Adrenal gland (tissue), 12 donors: ENCODE data around the gene ELMOD3. TPM values are rescaled to one million over a fixed set of nuclear protein-coding genes. Genes with fewer than 3 reads are reported as not detected.

Experiments
- DNase-seq, 7 donors: peaks; one replicate each; pipeline ENCODE4 v3.0.0-alpha.2; 2019 to 2020
- H3K27ac ChIP-seq, 5 donors: fragments of 200-600 bp; sonication (generic) in 4 of 5; 1 replicate in 3 of 5; 2 replicates in 2 of 5; pipeline versions ENCODE4 v1.5.1 to v1.8.0; 2016 to 2020; ENCODE audit warnings: mild to moderate bottlenecking in 1 of 5
- H3K27me3 ChIP-seq: fragments of 200-600 bp; 2 replicates; pipeline ENCODE4 v1.8.0; 2021
- H3K36me3 ChIP-seq, 2 donors: fragments of 200-600 bp; replicated peaks in 1 of 2; 1 replicate in 1 of 2; 2 replicates in 1 of 2; pipeline versions ENCODE4 v1.5.1 to v1.8.0; 2018 to 2022
- H3K4me1 ChIP-seq, 2 donors: fragments of 200-600 bp; replicated peaks in 1 of 2; 1 replicate in 1 of 2; 2 replicates in 1 of 2; pipeline versions ENCODE4 v1.5.1 to v1.8.0; 2018 to 2021
- H3K4me3 ChIP-seq, 4 donors: fragments of 200-600 bp; sonication (generic) in 3 of 4; one replicate each; pipeline ENCODE4 v1.5.1; 2016 to 2018
- H3K9me3 ChIP-seq, 3 donors: fragments of 200-600 bp; sonication (generic) in 1 of 3; replicated peaks in 1 of 3; 1 replicate in 2 of 3; 2 replicates in 1 of 3; pipeline versions ENCODE4 v1.5.1 to v1.8.0; 2016 to 2021
- POLR2A ChIP-seq, 2 donors: fragments of 450-650 bp; IDR thresholded peaks; one replicate each; pipeline ENCODE4 v1.6.1; 2017; ENCODE audit warnings: antibody characterized with exemption in 2 of 2, mild to moderate bottlenecking in 2 of 2, moderate library complexity in 1 of 2
- WGBS, 4 donors: extraction: QIAGEN DNeasy Blood & Tissue Kit in 2 of 4; methylation state at CpG; one replicate each; pipeline versions ENCODE4 v1.1.5 to v1.1.7; 2013 to 2017; 5-methylcytosine and 5-hydroxymethylcytosine counted together
- intact Hi-C, 2 donors: fragments of 100-400 bp; cut with DNase I; formaldehyde crosslinking; loops; one replicate each; pipeline versions ENCODE4 v1.14.1 to v1.15.0; 2022 to 2023
- polyA plus RNA-seq, 3 donors: library from polyadenylated mRNA; stranded (reverse); fragments of 200-250 nt in 2 of 3; fragments of 350-450 nt in 1 of 3; fragmentation: Illumina TruSeq in 1 of 3; extraction: RNeasy Lipid Tissue Mini Kit (QIAGEN cat#74804) in 1 of 3; gene quantifications; one replicate each; pipeline ENCODE4 v1.2.3, GENCODE V29; 2013 to 2014
- total RNA-seq, 9 donors: library from RNA; depleted of rRNA in 4 of 9; stranded (reverse); fragments of >200 nt in 4 of 9; fragments of 120-200 nt in 1 of 9; fragmentation: NEBNext Ultra II Directional in 1 of 9; extraction: Animal tissue kit (Norgen Biotek cat#: 25700) in 1 of 9; gene quantifications; one replicate each; pipeline versions ENCODE4 v1.1.0 to v1.2.4, GENCODE V29; 2013 to 2023
- TF ChIP-seq, protein P1 (sequence below), 6 experiments: fragments of 450-650 bp in 4 of 6; fragments of 200-600 bp in 2 of 6; sonication (generic) in 1 of 6; IDR thresholded peaks; 1 replicate in 5 of 6; 2 replicates in 1 of 6; pipeline versions ENCODE4 v1.5.1 to v1.8.0; 2016 to 2021; ENCODE audit warnings: antibody characterized with exemption in 6 of 6, mild to moderate bottlenecking in 2 of 6, moderate library complexity in 1 of 6
- donor health status: healthy with polysubstance abuse.
- donor health status: Bipolar disorder and iron deficiency.
- donor health status: DM: yes; HTN: yes; CAD: no.
- donor health status: DM: no; HTN: no; CAD: no.
- donor health status: DM: no; HTN: no; CAD: no.
- donor health status: DM: yes; HTN: yes; CAD: no.

ELMOD3 gene
- total and polyA plus RNA-seq, 12 donors, result 12.3 to 69.0 (median 27.3) TPM

DNA sequence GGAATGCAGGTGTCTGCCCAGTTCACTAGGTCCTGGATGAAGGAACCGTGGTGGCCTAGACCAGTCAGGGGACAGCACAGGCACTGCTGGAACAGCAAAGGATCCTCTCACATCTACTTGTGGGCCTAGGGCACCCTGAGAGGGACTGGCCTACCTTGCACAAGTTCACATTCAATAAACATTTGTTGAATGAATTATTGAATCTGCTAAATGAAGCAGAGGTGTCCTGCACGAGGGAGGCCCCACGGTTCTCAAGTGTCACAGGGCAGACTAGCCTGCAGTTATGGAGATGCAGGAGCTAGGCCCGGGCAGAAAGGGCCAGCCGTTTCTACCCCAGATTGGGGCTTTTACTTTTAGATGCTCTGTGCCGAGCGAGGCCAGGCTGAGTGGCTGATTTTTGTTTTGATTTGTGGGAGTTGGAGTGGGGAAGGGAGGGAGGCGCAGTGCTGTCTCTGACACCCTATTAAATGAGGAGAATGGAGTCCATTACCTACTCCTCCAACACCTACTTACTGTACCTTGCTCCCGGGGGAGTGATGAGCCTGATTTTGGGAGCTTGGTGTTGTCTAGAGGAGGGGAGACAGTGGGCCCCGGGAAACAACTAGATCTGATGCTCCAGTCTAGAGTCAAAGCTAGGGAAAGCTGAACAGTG is 82.4 kb downstream of the ELMOD3 start:
- intact Hi-C loops, result loop anchor here (5.0 kb wide), 1 partner anchor 100 kb away; the partner anchor contains the start of gene MAT2A (in 2 of the 2)
- Histone ChIP-seq H3K27ac (peak overlapping the region; percentile 80 to 100 (median 88)), H3K4me3 (peak overlapping the region in 1 of 4 donors; percentile 63), H3K4me1 (peaks cover 35 to 39% of the 10 kb centered on the region in 2 donors), H3K36me3 (no peaks in the 10 kb centered on the region), H3K9me3 (no peaks in the 10 kb centered on the region), H3K27me3 (no peaks in the 10 kb centered on the region)
- DNase-seq, result no peak
- TF ChIP-seq, protein P1, sequence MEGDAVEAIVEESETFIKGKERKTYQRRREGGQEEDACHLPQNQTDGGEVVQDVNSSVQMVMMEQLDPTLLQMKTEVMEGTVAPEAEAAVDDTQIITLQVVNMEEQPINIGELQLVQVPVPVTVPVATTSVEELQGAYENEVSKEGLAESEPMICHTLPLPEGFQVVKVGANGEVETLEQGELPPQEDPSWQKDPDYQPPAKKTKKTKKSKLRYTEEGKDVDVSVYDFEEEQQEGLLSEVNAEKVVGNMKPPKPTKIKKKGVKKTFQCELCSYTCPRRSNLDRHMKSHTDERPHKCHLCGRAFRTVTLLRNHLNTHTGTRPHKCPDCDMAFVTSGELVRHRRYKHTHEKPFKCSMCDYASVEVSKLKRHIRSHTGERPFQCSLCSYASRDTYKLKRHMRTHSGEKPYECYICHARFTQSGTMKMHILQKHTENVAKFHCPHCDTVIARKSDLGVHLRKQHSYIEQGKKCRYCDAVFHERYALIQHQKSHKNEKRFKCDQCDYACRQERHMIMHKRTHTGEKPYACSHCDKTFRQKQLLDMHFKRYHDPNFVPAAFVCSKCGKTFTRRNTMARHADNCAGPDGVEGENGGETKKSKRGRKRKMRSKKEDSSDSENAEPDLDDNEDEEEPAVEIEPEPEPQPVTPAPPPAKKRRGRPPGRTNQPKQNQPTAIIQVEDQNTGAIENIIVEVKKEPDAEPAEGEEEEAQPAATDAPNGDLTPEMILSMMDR (IDR thresholded peaks at IDR 0.05), result no peak
- TF ChIP-seq POLR2A (IDR thresholded peaks at IDR 0.05), result no peak
- 48 to 68% (median 52%) methylated on average over 10 of the region's 10 CpGs for WGBS, 4 donors

DNA sequence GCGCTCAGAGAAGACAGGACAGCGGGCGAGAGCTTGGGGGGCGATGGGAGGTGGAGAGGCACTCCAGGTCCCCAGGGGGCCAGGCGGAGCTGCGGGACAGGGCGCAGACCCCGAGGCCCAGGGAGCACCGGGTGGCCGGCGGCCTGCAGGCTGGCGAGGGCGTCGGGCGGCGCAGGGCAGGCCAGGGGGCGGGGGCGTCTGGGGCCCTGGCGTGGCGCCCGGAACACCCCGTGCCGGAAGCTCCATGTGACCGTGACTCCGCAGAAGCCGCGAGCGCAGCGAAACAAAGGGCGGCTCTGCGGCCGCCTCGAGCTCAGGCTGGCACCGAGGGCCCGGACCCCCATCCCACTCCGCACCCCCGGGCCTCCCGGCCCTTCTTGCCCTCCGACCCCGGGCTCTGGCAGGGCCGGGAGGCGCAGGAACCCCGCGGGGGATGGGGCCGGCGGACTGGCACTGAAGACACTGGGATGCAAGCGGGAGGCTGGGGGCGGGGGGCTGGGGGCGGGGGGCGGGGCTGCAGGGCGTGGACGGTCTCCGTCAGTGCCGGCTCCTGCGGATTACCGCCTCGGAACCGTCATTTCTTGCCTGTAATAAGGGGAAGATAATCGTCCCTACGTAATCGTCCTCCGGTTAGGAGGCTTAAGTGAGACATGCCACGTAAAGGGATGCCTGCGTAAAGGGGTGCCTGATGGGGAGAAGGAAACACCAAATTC is 83.1 kb downstream of the ELMOD3 start:
- TF ChIP-seq, protein P1 (IDR thresholded peaks at IDR 0.05), result no peak
- peak; percentile 81 to 96 for TF ChIP-seq POLR2A (IDR thresholded peaks at IDR 0.05)
- no peaks in the 10 kb centered on the region for H3K9me3 ChIP-seq
- H3K27me3 ChIP-seq, result no peaks in the 10 kb centered on the region
- H3K36me3 ChIP-seq, result no peaks in the 10 kb centered on the region
- peak overlapping the region in 1 of 4 donors; percentile 63 for H3K4me3 ChIP-seq
- H3K27ac ChIP-seq, result peak overlapping the region; percentile 80 to 100 (median 88)
- peaks cover 35 to 39% of the 10 kb centered on the region in 2 donors for H3K4me1 ChIP-seq
- peak; percentile 87 to 95 (median 92) for DNase-seq
- 2 to 6% (median 4%) methylated on average over 10 to 64 of the region's 64 CpGs for WGBS, 4 donors
- intact Hi-C loops, result loop anchor here (5.0 kb wide), 1 partner anchor 100 kb away; the partner anchor contains the start of gene MAT2A (in 2 of the 2)

DNA sequence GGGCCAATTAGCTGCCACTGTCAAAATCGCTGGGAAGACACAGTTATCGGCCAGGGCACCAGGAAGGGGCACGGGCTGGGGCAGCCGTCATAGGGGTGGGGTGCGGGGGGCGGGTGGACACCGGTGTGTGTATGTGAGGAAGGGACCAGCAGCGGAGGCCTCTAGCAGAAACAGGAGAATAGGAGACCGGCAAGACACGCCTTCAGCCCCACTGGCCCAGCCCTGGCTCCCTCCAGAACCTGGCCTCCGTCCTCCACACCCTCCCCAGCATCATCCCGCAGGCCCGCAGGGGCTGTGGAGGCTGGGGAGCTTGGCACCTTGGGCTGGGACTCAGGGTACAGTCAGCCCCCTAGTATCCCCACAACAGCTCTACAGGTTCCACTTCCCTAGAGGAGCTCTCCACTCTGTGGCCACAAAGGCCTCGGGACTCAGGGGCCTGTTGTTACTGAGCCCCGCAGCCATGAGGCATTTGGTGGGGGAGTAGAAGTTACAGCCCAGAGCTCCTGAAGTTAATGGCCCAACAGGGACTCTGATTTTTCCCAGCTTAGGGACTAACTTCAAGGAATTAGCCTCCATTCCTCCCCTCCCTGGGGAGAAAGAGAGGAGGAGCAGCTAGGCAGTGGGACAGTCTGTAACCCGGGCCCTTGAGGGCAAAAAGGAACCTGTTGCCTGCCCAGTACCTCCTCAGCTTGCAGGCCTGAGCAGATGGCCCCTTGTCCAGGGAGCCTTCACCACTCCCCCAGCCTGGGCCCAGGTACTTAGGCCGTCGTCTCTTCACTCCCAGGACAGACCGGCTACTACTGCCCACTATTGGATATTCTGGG is 83.8 kb downstream of the ELMOD3 start:
- Histone ChIP-seq H3K4me1 (peaks cover 35 to 39% of the 10 kb centered on the region in 2 donors), H3K27me3 (no peaks in the 10 kb centered on the region), H3K27ac (peak overlapping the region; percentile 80 to 100 (median 88)), H3K36me3 (no peaks in the 10 kb centered on the region), H3K4me3 (peak overlapping the region in 1 of 4 donors; percentile 63), H3K9me3 (no peaks in the 10 kb centered on the region)
- peak in 1 of 7 donors; percentile 71 for DNase-seq
- WGBS, 4 donors, result 47 to 80% (median 58%) methylated on average over 6 to 19 of the region's 19 CpGs
- TF ChIP-seq POLR2A (IDR thresholded peaks at IDR 0.05), result no peak
- TF ChIP-seq, protein P1 (IDR thresholded peaks at IDR 0.05), result peak in 2 of 6 experiments; percentile 6 to 7
- intact Hi-C loops, result loop anchor here (5.0 kb wide), 1 partner anchor 99 kb away; the partner anchor contains the start of gene MAT2A (in 2 of the 2)
